T-helper 2 cell treated with Interferon-gamma antibody and Interleukin-4, amounts not matched to agents 5 μg/mL and 100 μg/mL, for 36 hours (primary cell): ENCODE data around the gene S100A9.

Experiments used
- DNase-seq: peaks from one replicate; pipeline ENCODE4 v3.0.0; 2021; ENCODE audit warnings: low spot score
- H3K27ac Mint-ChIP-seq: one replicate; pipeline ENCODE4 v1.8.0; 2021; ENCODE audit warnings: mild to moderate bottlenecking, mixed read lengths
- H3K27me3 Mint-ChIP-seq: one replicate; pipeline ENCODE4 v1.8.0; 2021; ENCODE audit warnings: low read depth, mixed read lengths
- H3K36me3 Mint-ChIP-seq: one replicate; pipeline ENCODE4 v1.8.0; 2021; ENCODE audit warnings: low read depth, mixed read lengths
- H3K4me1 Mint-ChIP-seq: one replicate; pipeline ENCODE4 v1.8.0; 2021; ENCODE audit warnings: low read depth, mixed read lengths
- H3K4me3 Mint-ChIP-seq: one replicate; pipeline ENCODE4 v1.8.0; 2022; ENCODE audit warnings: mild to moderate bottlenecking, moderate library complexity, mixed read lengths
- H3K9me3 Mint-ChIP-seq: one replicate; pipeline ENCODE4 v1.8.0; 2021; ENCODE audit warnings: mixed read lengths

Gene S100A9

GRCh38 chr1:153379591-153379990, 21.9 kb downstream of the S100A9 start:
- DNase-seq, result no peak
- Mint-ChIP-seq H3K27me3 (peaks cover 20% of the 10 kb centered on the region), H3K4me1 (no peaks in the 10 kb centered on the region), H3K27ac (no peak overlapping the region), H3K9me3 (peaks cover 8% of the 10 kb centered on the region), H3K36me3 (no peaks in the 10 kb centered on the region), H3K4me3 (no peak overlapping the region)

GRCh38 chr1:153380711-153381110, 23.1 kb downstream of the S100A9 start:
- Mint-ChIP-seq H3K4me3 (no peak overlapping the region), H3K4me1 (no peaks in the 10 kb centered on the region), H3K27me3 (peaks cover 23% of the 10 kb centered on the region), H3K27ac (no peak overlapping the region), H3K36me3 (no peaks in the 10 kb centered on the region), H3K9me3 (peaks cover 8% of the 10 kb centered on the region)
- DNase-seq, result no peak

GRCh38 chr1:153384958-153385580, 27.4 kb downstream of the S100A9 start:
- Mint-ChIP-seq H3K4me3 (no peak overlapping the region), H3K27ac (no peak overlapping the region), H3K27me3 (peaks cover 20% of the 10 kb centered on the region), H3K36me3 (no peaks in the 10 kb centered on the region), H3K9me3 (peaks cover 8% of the 10 kb centered on the region), H3K4me1 (peaks cover 4% of the 10 kb centered on the region)
- DNase-seq, result no peak

GRCh38 chr1:153386500-153386901, 28.8 kb downstream of the S100A9 start:
- H3K4me1 Mint-ChIP-seq, result peaks cover 4% of the 10 kb centered on the region
- H3K27me3 Mint-ChIP-seq, result peaks cover 15% of the 10 kb centered on the region
- DNase-seq, result no peak
- H3K36me3 Mint-ChIP-seq, result no peaks in the 10 kb centered on the region
- H3K27ac Mint-ChIP-seq, result no peak overlapping the region
- H3K9me3 Mint-ChIP-seq, result peaks cover 7% of the 10 kb centered on the region
- no peak overlapping the region for H3K4me3 Mint-ChIP-seq

- Mint-ChIP-seq H3K9me3 (peaks cover 2% of the 10 kb centered on the region), H3K27ac (no peak overlapping the region), H3K27me3 (peaks cover 10% of the 10 kb centered on the region), H3K4me1 (peaks cover 4% of the 10 kb centered on the region), H3K36me3 (no peaks in the 10 kb centered on the region), H3K4me3 (no peak overlapping the region)
- DNase-seq, result no peak
Measured at GRCh38 chr1:153387001-153387400, 29.3 kb downstream of the S100A9 start.

GRCh38 chr1:153387785-153388184, 30.1 kb downstream of the S100A9 start:
- H3K4me3 Mint-ChIP-seq, result no peak overlapping the region
- H3K27me3 Mint-ChIP-seq, result peaks cover 8% of the 10 kb centered on the region
- DNase-seq, result no peak
- H3K9me3 Mint-ChIP-seq, result no peaks in the 10 kb centered on the region
- no peak overlapping the region for H3K27ac Mint-ChIP-seq
- no peaks in the 10 kb centered on the region for H3K36me3 Mint-ChIP-seq
- H3K4me1 Mint-ChIP-seq, result peaks cover 4% of the 10 kb centered on the region

GRCh38 chr1:153389401-153389800, 31.7 kb downstream of the S100A9 start:
- Mint-ChIP-seq H3K36me3 (no peaks in the 10 kb centered on the region), H3K9me3 (no peaks in the 10 kb centered on the region), H3K4me3 (no peak overlapping the region), H3K27me3 (peaks cover 3% of the 10 kb centered on the region), H3K4me1 (peaks cover 4% of the 10 kb centered on the region), H3K27ac (no peak overlapping the region)
- no peak for DNase-seq

- peaks cover 4% of the 10 kb centered on the region for H3K4me1 Mint-ChIP-seq
- H3K4me3 Mint-ChIP-seq, result no peak overlapping the region
- no peak for DNase-seq
- H3K27ac Mint-ChIP-seq, result no peak overlapping the region
- no peaks in the 10 kb centered on the region for H3K9me3 Mint-ChIP-seq
- H3K27me3 Mint-ChIP-seq, result no peaks in the 10 kb centered on the region
- no peaks in the 10 kb centered on the region for H3K36me3 Mint-ChIP-seq
Measured at GRCh38 chr1:153389973-153390879, 32.6 kb downstream of the S100A9 start.

GRCh38 chr1:153390938-153391710, 33.5 kb downstream of the S100A9 start, which contains the start of gene S100A8:
TSS of gene S100A8 (minus strand) at chr1:153391073. CDS start at chr1:153390535, 538 bp downstream.
- Mint-ChIP-seq H3K9me3 (no peaks in the 10 kb centered on the region), H3K4me3 (no peak within 1 kb of the TSS), H3K4me1 (peaks cover 4% of the 10 kb centered on the region), H3K36me3 (no peaks in the 10 kb centered on the region), H3K27me3 (no peaks in the 10 kb centered on the region), H3K27ac (no peak within 1 kb of the TSS)
- DNase-seq, result no peak

- Mint-ChIP-seq H3K27ac (no peak overlapping the region), H3K4me1 (no peaks in the 10 kb centered on the region), H3K9me3 (no peaks in the 10 kb centered on the region), H3K27me3 (no peaks in the 10 kb centered on the region), H3K4me3 (no peak overlapping the region), H3K36me3 (no peaks in the 10 kb centered on the region)
- DNase-seq, result no peak
Measured at GRCh38 chr1:153392258-153392657, 34.6 kb downstream of the S100A9 start.

GRCh38 chr1:153392822-153393221, 35.2 kb downstream of the S100A9 start:
- H3K27ac Mint-ChIP-seq, result no peak overlapping the region
- no peaks in the 10 kb centered on the region for H3K27me3 Mint-ChIP-seq
- H3K4me1 Mint-ChIP-seq, result no peaks in the 10 kb centered on the region
- no peak for DNase-seq
- no peak overlapping the region for H3K4me3 Mint-ChIP-seq
- H3K36me3 Mint-ChIP-seq, result no peaks in the 10 kb centered on the region
- no peaks in the 10 kb centered on the region for H3K9me3 Mint-ChIP-seq

GRCh38 chr1:153393926-153394325, 36.3 kb downstream of the S100A9 start:
- Mint-ChIP-seq H3K9me3 (no peaks in the 10 kb centered on the region), H3K27ac (no peak overlapping the region), H3K36me3 (no peaks in the 10 kb centered on the region), H3K27me3 (no peaks in the 10 kb centered on the region), H3K4me3 (no peak overlapping the region), H3K4me1 (no peaks in the 10 kb centered on the region)
- no peak for DNase-seq

- Mint-ChIP-seq H3K4me1 (no peaks in the 10 kb centered on the region), H3K4me3 (no peak overlapping the region), H3K9me3 (no peaks in the 10 kb centered on the region), H3K27ac (no peak overlapping the region), H3K36me3 (no peaks in the 10 kb centered on the region), H3K27me3 (no peaks in the 10 kb centered on the region)
- no peak for DNase-seq
Measured at GRCh38 chr1:153394391-153394790, 36.7 kb downstream of the S100A9 start.
